GM23338 (cell line): ENCODE measurements around the gene PIK3C2B. TPM values are rescaled to one million over a fixed set of nuclear protein-coding genes. Genes with fewer than 3 reads are reported as not detected.

ENCODE experiments used
- ATAC-seq: fragments of 200-7000 bp; cut with Tn5 transposase; 3 replicates; pipeline ENCODE4 v1.9.1; 2020
- DNase-seq: peaks from one replicate; pipeline ENCODE4 v3.0.0-alpha.2; 2015; ENCODE audit warnings: low spot score
- H2AFZ ChIP-seq: fragments of 200-600 bp; sonication (generic); 2 replicates; pipeline ENCODE4 v1.8.0; 2016; ENCODE audit warnings: antibody characterized with exemption, mild to moderate bottlenecking, moderate library complexity
- H3F3A ChIP-seq: fragments of 200-600 bp; sonication (generic); replicated peaks from 2 replicates; pipeline ENCODE4 v1.8.0; 2017; ENCODE audit warnings: antibody characterized with exemption, mixed run types, low read depth
- H3K27ac ChIP-seq: fragments of 200-600 bp; sonication (generic); 2 replicates; pipeline ENCODE4 v1.6.1; 2016; ENCODE audit warnings: low read depth
- H3K27me3 ChIP-seq: fragments of 200-600 bp; sonication (generic); 2 replicates; pipeline ENCODE4 v1.8.0; 2016; ENCODE audit warnings: mild to moderate bottlenecking, mixed run types, moderate library complexity; ENCODE audit not compliant: insufficient read depth
- H3K36me3 ChIP-seq: fragments of 200-600 bp; sonication (generic); 2 replicates; pipeline ENCODE4 v1.8.0; 2016; ENCODE audit warnings: mild to moderate bottlenecking; ENCODE audit not compliant: insufficient read depth
- H3K4me1 ChIP-seq: fragments of 200-600 bp; sonication (generic); 2 replicates; pipeline ENCODE4 v1.8.0; 2016; ENCODE audit warnings: mild to moderate bottlenecking, moderate library complexity; ENCODE audit not compliant: insufficient read depth
- H3K4me2 ChIP-seq: fragments of 200-600 bp; sonication (generic); 2 replicates; pipeline ENCODE4 v1.7.1; 2017; ENCODE audit warnings: mixed run types
- H3K4me3 ChIP-seq: fragments of 200-600 bp; sonication (generic); 2 replicates; pipeline ENCODE4 v1.6.1; 2016; ENCODE audit warnings: mixed run types
- H3K79me2 ChIP-seq: fragments of 200-600 bp; sonication (generic); replicated peaks from 2 replicates; pipeline ENCODE4 v1.8.0; 2017; ENCODE audit warnings: mild to moderate bottlenecking; ENCODE audit not compliant: insufficient read depth
- H3K9me2 ChIP-seq: fragments of 200-600 bp; sonication (generic); 2 replicates; pipeline ENCODE4 v1.8.0; 2017; ENCODE audit not compliant: insufficient read depth
- H4K20me1 ChIP-seq: fragments of 200-600 bp; sonication (generic); replicated peaks from 2 replicates; pipeline ENCODE4 v1.8.0; 2017; ENCODE audit warnings: mild to moderate bottlenecking; ENCODE audit not compliant: insufficient read depth
- H3K27ac Mint-ChIP-seq: 2 replicates; pipeline ENCODE4 v1.8.0; 2020; ENCODE audit warnings: inconsistent platforms, mild to moderate bottlenecking, moderate library complexity, mixed read lengths
- H3K27me3 Mint-ChIP-seq: 3 replicates; pipeline ENCODE4 v1.8.0; 2022; ENCODE audit warnings: low read depth, mild to moderate bottlenecking, moderate library complexity, mixed read lengths, inconsistent platforms; ENCODE audit not compliant: insufficient read depth, poor library complexity
- H3K36me3 Mint-ChIP-seq: 3 replicates; pipeline ENCODE4 v1.8.0; 2021; ENCODE audit warnings: low read depth, mild to moderate bottlenecking, inconsistent platforms, moderate library complexity, mixed read lengths
- H3K4me1 Mint-ChIP-seq: 3 replicates; pipeline ENCODE4 v1.8.0; 2020; ENCODE audit warnings: mild to moderate bottlenecking, inconsistent platforms, mixed read lengths
- H3K4me3 Mint-ChIP-seq: 3 replicates; pipeline ENCODE4 v1.8.0; 2021; ENCODE audit warnings: moderate library complexity, mild to moderate bottlenecking, inconsistent platforms, mixed read lengths
- H3K9me3 Mint-ChIP-seq: 3 replicates; pipeline ENCODE4 v1.8.0; 2020; ENCODE audit warnings: moderate library complexity, mild to moderate bottlenecking, inconsistent platforms, mixed read lengths
- CREB1 ChIP-seq: fragments of 250-450 bp; sonication (Bioruptor Pico); IDR thresholded peaks from 2 replicates; pipeline ENCODE4 v1.5.0; 2020; ENCODE audit warnings: low read depth, mild to moderate bottlenecking, moderate library complexity
- ETS1 ChIP-seq: IDR thresholded peaks from 2 replicates; pipeline ENCODE4 v1.6.1; 2016; ENCODE audit warnings: antibody characterized with exemption
- EZH2phosphoT487 ChIP-seq: fragments of 200-600 bp; sonication (generic); IDR thresholded peaks from one replicate; pipeline ENCODE4 v1.8.1; 2018; ENCODE audit warnings: antibody characterized with exemption; ENCODE audit not compliant: unreplicated experiment
- JUNB ChIP-seq: IDR thresholded peaks from one replicate; pipeline ENCODE4 v1.6.1; 2016; ENCODE audit warnings: antibody characterized with exemption; ENCODE audit not compliant: unreplicated experiment
- NANOG ChIP-seq: IDR thresholded peaks from 2 replicates; pipeline ENCODE4 v1.6.1; 2016; ENCODE audit warnings: antibody characterized with exemption, borderline replicate concordance
- POLR2AphosphoS5 ChIP-seq: IDR thresholded peaks from 2 replicates; pipeline ENCODE4 v1.6.1; 2016; ENCODE audit warnings: antibody characterized with exemption, low read depth
- REST ChIP-seq: IDR thresholded peaks from one replicate; pipeline ENCODE4 v1.6.1; 2018; ENCODE audit warnings: antibody characterized with exemption; ENCODE audit not compliant: unreplicated experiment
- STAT1 ChIP-seq: IDR thresholded peaks from one replicate; pipeline ENCODE4 v1.6.1; 2016; ENCODE audit warnings: antibody characterized with exemption; ENCODE audit not compliant: unreplicated experiment
- ZNF331 ChIP-seq: fragments of 250-450 bp; sonication (Bioruptor Pico); IDR thresholded peaks from 2 replicates; pipeline ENCODE4 v1.5.0; 2020; ENCODE audit warnings: low read depth, mild to moderate bottlenecking, moderate library complexity
- ZNF462 ChIP-seq: fragments of 250-450 bp; sonication (Bioruptor Pico); IDR thresholded peaks from 2 replicates; pipeline ENCODE4 v1.5.0; 2020; ENCODE audit warnings: mild to moderate bottlenecking, moderate library complexity
- polyA plus RNA-seq: library from polyadenylated mRNA; unstranded; fragments of >200 nt; fragmentation: Nextera tagmentation; extraction: Ambion mirVana; gene quantifications from 2 replicates; pipeline ENCODE4 v1.2.1, GENCODE V29; 2016
- total RNA-seq: library from RNA; depleted of rRNA; stranded (reverse); fragments of >200 nt; shearing (Covaris generic); gene quantifications from 2 replicates; pipeline ENCODE4 v1.2.3, GENCODE V29; 2014
- TF ChIP-seq, protein P1 (sequence below), 2 experiments: fragments of 200-600 bp in 1 of 2; sonication (generic) in 1 of 2; conservative IDR thresholded peaks; 2 replicates each; pipeline versions ENCODE4 v1.5.1 to v1.6.1; 2016 to 2017; ENCODE audit warnings: antibody characterized with exemption in 2 of 2, low read depth in 2 of 2, mild to moderate bottlenecking in 2 of 2, moderate library complexity in 1 of 2

Gene PIK3C2B
- total and polyA plus RNA-seq, 2 experiments from 2014 or later: 4.8 to 19.0 TPM

DNA sequence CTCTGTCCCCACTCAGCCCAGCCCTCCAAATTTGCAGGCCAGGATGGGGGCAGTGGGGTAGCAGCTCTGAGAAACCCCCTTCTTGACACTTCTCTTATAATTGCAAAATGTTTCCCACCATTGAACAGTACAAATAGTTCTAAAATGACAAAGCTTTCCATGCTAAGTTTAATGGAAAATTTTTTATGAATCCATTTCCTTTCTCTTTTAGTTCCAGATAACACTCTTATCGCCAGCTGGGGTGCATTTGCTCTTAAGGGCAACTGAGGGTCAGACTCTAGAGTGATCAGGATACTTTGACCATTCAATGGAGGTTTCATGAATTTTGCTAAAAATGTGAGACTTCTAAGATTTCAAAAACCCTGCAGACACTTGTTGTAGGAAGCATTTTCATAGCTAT is 29.9 kb downstream of the PIK3C2B start (continued):
- no peak for TF ChIP-seq ZNF462
- no peak for TF ChIP-seq EZH2phosphoT487
- TF ChIP-seq CREB1: no peak
- TF ChIP-seq POLR2AphosphoS5: no peak

DNA sequence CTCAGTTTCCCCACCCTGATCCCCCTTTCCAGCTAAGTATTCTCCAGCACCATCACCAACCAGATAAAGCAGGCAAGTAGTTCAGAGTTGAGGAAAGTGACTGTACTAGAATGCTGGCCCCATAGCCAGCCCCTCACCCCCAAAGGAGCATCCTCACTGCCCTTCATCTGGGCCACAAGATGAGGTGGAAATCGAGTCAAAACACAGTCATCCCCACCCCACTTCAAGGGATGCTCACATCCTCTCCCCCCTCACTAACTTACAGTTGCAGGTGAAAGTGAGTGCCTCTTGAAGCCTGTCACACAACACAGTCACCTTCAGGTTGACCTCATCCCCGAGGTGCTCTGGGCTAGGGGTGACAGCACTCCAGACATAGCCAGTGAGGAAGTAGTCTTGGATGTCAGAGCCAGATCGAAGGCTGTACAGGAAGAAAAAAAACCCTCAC is 30.4 kb downstream of the PIK3C2B start:
- Mint-ChIP-seq H3K9me3 (no peaks in the 10 kb centered on the region), H3K36me3 (peaks cover 36% of the 10 kb centered on the region), H3K4me1 (peaks cover 18% of the 10 kb centered on the region), H3K27ac (no peak overlapping the region), H3K27me3 (peaks cover 6% of the 10 kb centered on the region), H3K4me3 (no peak overlapping the region)
- Histone ChIP-seq H2AFZ (no peak overlapping the region), H3K4me2 (no peak overlapping the region), H3K9me2 (no peaks in the 10 kb centered on the region), H3K27ac (no peak overlapping the region), H3K79me2 (no peaks in the 10 kb centered on the region), H3K27me3 (no peaks in the 10 kb centered on the region), H3K4me3 (no peak overlapping the region), H3K36me3 (0 out of 2 replicates have a peak, but pooled peaks cover 4% of the 10 kb centered on the region), H3K4me1 (no peaks in the 10 kb centered on the region), H3F3A (no peaks in the 10 kb centered on the region), H4K20me1 (no peaks in the 10 kb centered on the region)
- TF ChIP-seq JUNB (no peak), POLR2AphosphoS5 (no peak), NANOG (no peak), REST (no peak), ZNF331 (CRISPR knock-in tag) (no peak), ETS1 (no peak), STAT1 (no peak)
- TF ChIP-seq, protein P1, sequence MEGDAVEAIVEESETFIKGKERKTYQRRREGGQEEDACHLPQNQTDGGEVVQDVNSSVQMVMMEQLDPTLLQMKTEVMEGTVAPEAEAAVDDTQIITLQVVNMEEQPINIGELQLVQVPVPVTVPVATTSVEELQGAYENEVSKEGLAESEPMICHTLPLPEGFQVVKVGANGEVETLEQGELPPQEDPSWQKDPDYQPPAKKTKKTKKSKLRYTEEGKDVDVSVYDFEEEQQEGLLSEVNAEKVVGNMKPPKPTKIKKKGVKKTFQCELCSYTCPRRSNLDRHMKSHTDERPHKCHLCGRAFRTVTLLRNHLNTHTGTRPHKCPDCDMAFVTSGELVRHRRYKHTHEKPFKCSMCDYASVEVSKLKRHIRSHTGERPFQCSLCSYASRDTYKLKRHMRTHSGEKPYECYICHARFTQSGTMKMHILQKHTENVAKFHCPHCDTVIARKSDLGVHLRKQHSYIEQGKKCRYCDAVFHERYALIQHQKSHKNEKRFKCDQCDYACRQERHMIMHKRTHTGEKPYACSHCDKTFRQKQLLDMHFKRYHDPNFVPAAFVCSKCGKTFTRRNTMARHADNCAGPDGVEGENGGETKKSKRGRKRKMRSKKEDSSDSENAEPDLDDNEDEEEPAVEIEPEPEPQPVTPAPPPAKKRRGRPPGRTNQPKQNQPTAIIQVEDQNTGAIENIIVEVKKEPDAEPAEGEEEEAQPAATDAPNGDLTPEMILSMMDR (conservative IDR thresholded peaks at IDR 0.05; ENCODE audit: low read depth in 2 of 2): no peak
- DNase-seq (no peak), ATAC-seq (no peak)
